Right atrium auricular region (tissue), 2 donors: Measurements from ENCODE around the gene NCLN. TPM values are rescaled to one million over a fixed set of nuclear protein-coding genes. Genes with fewer than 3 reads are reported as not detected.
"Not testable (repeated sequence)": the region's sequence is repeated elsewhere in the genome, so short reads cannot be mapped to it uniquely, and the experiment has no call there.

Experiments
- DNase-seq: peaks from one replicate; pipeline ENCODE4 v3.0.0-alpha.2; 2019; ENCODE audit warnings: low spot score
- H3K27ac ChIP-seq, 2 donors: fragments of 200-600 bp; sonication (generic); 1 replicate in 1 of 2; 2 replicates in 1 of 2; pipeline ENCODE4 v1.5.1; 2016 to 2019
- H3K27me3 ChIP-seq, 2 donors: fragments of 200-600 bp; sonication (generic); one replicate each; pipeline versions ENCODE4 v1.5.1 to v1.6.0; 2017 to 2019
- H3K36me3 ChIP-seq: fragments of 200-600 bp; sonication (generic); one replicate; pipeline ENCODE4 v1.5.1; 2016
- H3K4me1 ChIP-seq, 2 donors: fragments of 200-600 bp; sonication (generic); one replicate each; pipeline versions ENCODE4 v1.5.1 to v1.6.0; 2017 to 2019
- H3K4me3 ChIP-seq, 2 donors: fragments of 200-600 bp; sonication (generic); 1 replicate in 1 of 2; 2 replicates in 1 of 2; pipeline ENCODE4 v1.5.1; 2017 to 2019; ENCODE audit warnings: mild to moderate bottlenecking in 1 of 2, moderate library complexity in 1 of 2
- H3K9me3 ChIP-seq, 2 donors: fragments of 200-600 bp; sonication (generic); one replicate each; pipeline ENCODE4 v1.5.1; 2019
- CTCF ChIP-seq, 2 donors: fragments of 200-600 bp; sonication (generic); IDR thresholded peaks; one replicate each; pipeline ENCODE4 v1.5.1; 2019; ENCODE audit warnings: antibody characterized with exemption in 2 of 2
- total RNA-seq, 2 donors: library from RNA; depleted of rRNA; stranded (reverse); fragments of >200 nt; gene quantifications; one replicate each; pipeline ENCODE4 v1.1.0, GENCODE V29; 2016

NCLN gene
- total RNA-seq, 2 donors from 2014 or later, result 23.3 to 24.9 TPM

DNA sequence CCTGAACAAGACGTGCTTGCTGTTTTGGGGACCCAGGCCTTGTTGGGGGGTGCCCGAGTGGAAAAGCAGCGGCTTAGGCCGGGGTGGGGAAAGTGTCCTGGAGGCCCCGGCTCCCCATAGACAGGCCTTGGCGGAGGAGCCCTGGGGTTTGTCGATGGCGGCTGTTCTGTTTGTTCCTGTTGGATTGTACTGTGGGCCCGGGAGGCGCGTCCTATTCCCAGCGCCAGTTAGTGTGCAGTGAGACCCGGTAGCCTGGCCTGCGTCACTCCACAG is 11.1 kb downstream of the NCLN start:
- no peak for TF ChIP-seq CTCF (IDR thresholded peaks at IDR 0.05)
- no peak for DNase-seq
- no peaks in the 10 kb centered on the region for H3K27me3 ChIP-seq

GRCh38 chr19:3198901-3199700 is 13.4 kb downstream of the NCLN start:
- no peaks in the 10 kb centered on the region for H3K9me3 ChIP-seq

More for the DNA sequence above, 11.1 kb downstream of the NCLN start:
- H3K36me3 ChIP-seq, result peaks cover 7% of the 10 kb centered on the region
- H3K27ac ChIP-seq, result no peak overlapping the region
- no peaks in the 10 kb centered on the region for H3K4me1 ChIP-seq
- H3K4me3 ChIP-seq, result no peak overlapping the region
- H3K9me3 ChIP-seq, result no peaks in the 10 kb centered on the region

GRCh38 chr19:3201072-3201700 is 15.5 kb downstream of the NCLN start:
- DNase-seq, result no peak

More at GRCh38 chr19:3198901-3199700, 13.4 kb downstream of the NCLN start:
- no peak for DNase-seq
- Histone ChIP-seq H3K4me3 (no peak overlapping the region), H3K4me1 (no peaks in the 10 kb centered on the region), H3K36me3 (peaks cover 7% of the 10 kb centered on the region), H3K27me3 (no peaks in the 10 kb centered on the region), H3K27ac (no peak overlapping the region)
- no peak for TF ChIP-seq CTCF (IDR thresholded peaks at IDR 0.05)

DNA sequence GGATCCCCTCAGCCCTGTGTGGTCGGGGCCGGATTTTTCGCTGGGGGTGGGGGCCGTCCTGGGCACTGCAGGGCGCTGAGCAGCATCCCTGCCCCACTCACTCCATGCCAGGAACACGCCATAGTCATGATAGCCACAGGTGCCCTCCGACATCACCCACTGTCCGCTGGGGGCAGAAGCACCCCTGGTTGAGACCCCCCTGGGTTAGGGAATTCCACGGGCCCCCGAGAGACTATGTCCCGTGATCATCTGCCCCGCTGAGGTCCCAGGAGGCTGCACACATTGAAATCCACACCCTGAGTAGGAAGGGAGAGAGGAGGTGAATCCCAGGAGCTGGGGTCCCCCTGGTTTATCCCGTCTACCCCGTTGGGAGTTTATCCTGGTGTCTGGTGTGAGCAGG is 16.2 kb downstream of the NCLN start:
- H3K4me3 ChIP-seq, result no peak overlapping the region
- no peaks in the 10 kb centered on the region for H3K9me3 ChIP-seq
- H3K4me1 ChIP-seq, result no peaks in the 10 kb centered on the region
- H3K27me3 ChIP-seq, result no peaks in the 10 kb centered on the region
- DNase-seq, result no peak
- H3K36me3 ChIP-seq, result peaks cover 28% of the 10 kb centered on the region
- no peak overlapping the region for H3K27ac ChIP-seq
- TF ChIP-seq CTCF (IDR thresholded peaks at IDR 0.05), result no peak

More at GRCh38 chr19:3201072-3201700, 15.5 kb downstream of the NCLN start:
- no peak for TF ChIP-seq CTCF (IDR thresholded peaks at IDR 0.05)
- H3K27ac ChIP-seq, result no peak overlapping the region
- no peak overlapping the region for H3K4me3 ChIP-seq
- peaks cover 24% of the 10 kb centered on the region for H3K36me3 ChIP-seq
- no peaks in the 10 kb centered on the region for H3K4me1 ChIP-seq
- no peaks in the 10 kb centered on the region for H3K9me3 ChIP-seq
- no peaks in the 10 kb centered on the region for H3K27me3 ChIP-seq

DNA sequence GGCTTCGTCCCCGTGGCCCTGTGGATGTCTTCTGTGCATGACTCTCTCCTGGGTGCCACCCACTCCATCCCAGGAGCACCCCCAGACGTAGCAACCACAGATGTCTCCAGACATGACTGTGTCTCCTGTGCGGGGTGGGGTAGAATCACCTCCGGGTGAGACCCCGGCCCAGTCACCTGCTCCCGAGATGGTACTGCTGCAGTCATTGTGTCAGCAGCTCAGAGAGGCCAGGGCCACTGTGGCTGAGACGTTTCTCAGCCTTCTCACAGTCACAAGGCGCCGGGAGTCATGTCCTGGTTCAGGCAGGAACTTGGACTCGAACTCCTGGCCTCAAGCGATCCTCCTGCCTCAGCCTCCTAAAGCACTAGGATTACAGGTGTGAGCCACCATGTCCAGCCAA is 16.6 kb downstream of the NCLN start:
- no peak overlapping the region for H3K27ac ChIP-seq
- peaks cover 32% of the 10 kb centered on the region for H3K36me3 ChIP-seq
- H3K4me3 ChIP-seq, result no peak overlapping the region
- no peak for TF ChIP-seq CTCF (IDR thresholded peaks at IDR 0.05)
- no peaks in the 10 kb centered on the region for H3K27me3 ChIP-seq
- DNase-seq, result no peak
- no peaks in the 10 kb centered on the region for H3K4me1 ChIP-seq
- no peaks in the 10 kb centered on the region for H3K9me3 ChIP-seq

DNA sequence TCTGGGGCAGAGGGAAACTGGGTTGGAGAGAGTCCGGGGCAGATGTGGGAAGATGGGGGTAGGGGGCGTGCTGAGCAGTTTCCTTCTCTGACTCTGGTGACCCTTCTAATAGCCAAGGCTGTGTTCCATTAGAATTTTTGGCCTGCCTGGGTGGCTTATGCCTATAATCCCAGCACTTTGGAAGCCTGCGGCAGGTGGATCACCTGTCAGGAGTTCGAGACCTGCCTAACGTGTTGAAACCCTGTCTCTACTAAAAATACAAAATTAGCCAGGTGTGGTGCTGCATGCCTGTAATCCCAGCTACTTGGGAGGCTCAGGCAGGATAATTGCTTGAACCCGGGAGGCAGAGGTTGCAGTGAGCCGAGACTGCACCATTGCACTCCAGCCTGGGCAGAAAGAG is 17.2 kb downstream of the NCLN start:
- not testable (repeated sequence) for H3K27ac ChIP-seq

More for the DNA sequence above, 17.2 kb downstream of the NCLN start:
- peaks cover 37% of the 10 kb centered on the region for H3K36me3 ChIP-seq
- not testable (repeated sequence) for H3K4me1 ChIP-seq, H3K4me3 ChIP-seq, H3K27me3 ChIP-seq, H3K9me3 ChIP-seq, DNase-seq
